OCI-LY1 (cell line): Measurements from ENCODE around the gene AIFM3.

Experiments used
- H2AFZ ChIP-seq: fragments of 200-600 bp; sonication (generic), shearing (Covaris generic); 2 replicates; pipeline ENCODE4 v1.6.0; 2014; ENCODE audit warnings: antibody characterized with exemption, mild to moderate bottlenecking, low read length
- H3F3A ChIP-seq: fragments of 200-600 bp; sonication (generic), shearing (Covaris generic); 2 replicates; pipeline ENCODE4 v1.6.0; 2014; ENCODE audit warnings: mild to moderate bottlenecking, antibody characterized with exemption, low read length, moderate library complexity; ENCODE audit not compliant: insufficient read depth
- H3K27ac ChIP-seq: fragments of 200-600 bp; sonication (generic); 2 replicates; pipeline ENCODE4 v1.5.1; 2014; ENCODE audit warnings: low read length, mixed run types, mild to moderate bottlenecking, low read depth; ENCODE audit not compliant: poor library complexity, severe bottlenecking
- H3K27me3 ChIP-seq: fragments of 200-600 bp; sonication (generic); 2 replicates; pipeline ENCODE4 v1.6.0; 2014; ENCODE audit warnings: antibody characterized with exemption, mild to moderate bottlenecking, low read length, moderate library complexity; ENCODE audit not compliant: insufficient read depth
- H3K36me3 ChIP-seq: fragments of 200-600 bp; sonication (generic); 2 replicates; pipeline ENCODE4 v1.6.1; 2014; ENCODE audit warnings: mild to moderate bottlenecking, antibody characterized with exemption, low read length, moderate library complexity, mixed read lengths; ENCODE audit not compliant: insufficient read depth
- H3K4me1 ChIP-seq: fragments of 200-600 bp; sonication (generic); 2 replicates; pipeline ENCODE4 v1.5.1; 2014; ENCODE audit warnings: mild to moderate bottlenecking, low read length, moderate library complexity; ENCODE audit not compliant: insufficient read depth, severe bottlenecking
- H3K4me2 ChIP-seq: fragments of 200-600 bp; sonication (generic), shearing (Covaris generic); 2 replicates; pipeline ENCODE4 v1.6.1; 2014; ENCODE audit warnings: low read length
- H3K4me3 ChIP-seq: fragments of 200-600 bp; sonication (generic); 2 replicates; pipeline ENCODE4 v1.5.1; 2014; ENCODE audit warnings: low read length, low read depth, mild to moderate bottlenecking, mixed read lengths; ENCODE audit not compliant: poor library complexity, severe bottlenecking
- H3K79me2 ChIP-seq: fragments of 200-600 bp; shearing (Covaris generic); 2 replicates; pipeline ENCODE4 v1.6.1; 2016; ENCODE audit warnings: mixed run types, low read length, mixed read lengths; ENCODE audit not compliant: insufficient read depth
- H3K9ac ChIP-seq: fragments of 200-600 bp; sonication (generic), shearing (Covaris generic); 2 replicates; pipeline ENCODE4 v1.6.1; 2014; ENCODE audit warnings: mild to moderate bottlenecking, low read length, mixed read lengths
- H3K9me2 ChIP-seq: fragments of 200-600 bp; sonication (generic), shearing (Covaris generic); 2 replicates; pipeline ENCODE4 v1.6.1; 2014; ENCODE audit warnings: low read depth, mild to moderate bottlenecking, low read length, mixed read lengths
- H3K9me3 ChIP-seq: fragments of 200-600 bp; shearing (Covaris generic); 2 replicates; pipeline ENCODE4 v1.6.1; 2014; ENCODE audit warnings: low read length, mixed read lengths
- H4K20me1 ChIP-seq: fragments of 200-600 bp; sonication (generic), shearing (Covaris generic); 2 replicates; pipeline ENCODE4 v1.6.0; 2016; ENCODE audit warnings: mild to moderate bottlenecking, low read length; ENCODE audit not compliant: insufficient read depth
- EZH2 ChIP-seq: fragments of 200-600 bp; sonication (generic), shearing (Covaris generic); IDR thresholded peaks from 2 replicates; pipeline ENCODE4 v1.8.0; 2017; ENCODE audit warnings: borderline replicate concordance, mixed run types, mild to moderate bottlenecking, antibody characterized with exemption, low read length, moderate library complexity, mixed read lengths
- TF ChIP-seq, protein P1 (sequence below): fragments of 200-600 bp; sonication (generic), shearing (Covaris generic); IDR thresholded peaks from 2 replicates; pipeline ENCODE4 v1.5.1; 2017; ENCODE audit warnings: mild to moderate bottlenecking, antibody characterized with exemption, low read length, moderate library complexity, mixed read lengths

Gene AIFM3

DNA sequence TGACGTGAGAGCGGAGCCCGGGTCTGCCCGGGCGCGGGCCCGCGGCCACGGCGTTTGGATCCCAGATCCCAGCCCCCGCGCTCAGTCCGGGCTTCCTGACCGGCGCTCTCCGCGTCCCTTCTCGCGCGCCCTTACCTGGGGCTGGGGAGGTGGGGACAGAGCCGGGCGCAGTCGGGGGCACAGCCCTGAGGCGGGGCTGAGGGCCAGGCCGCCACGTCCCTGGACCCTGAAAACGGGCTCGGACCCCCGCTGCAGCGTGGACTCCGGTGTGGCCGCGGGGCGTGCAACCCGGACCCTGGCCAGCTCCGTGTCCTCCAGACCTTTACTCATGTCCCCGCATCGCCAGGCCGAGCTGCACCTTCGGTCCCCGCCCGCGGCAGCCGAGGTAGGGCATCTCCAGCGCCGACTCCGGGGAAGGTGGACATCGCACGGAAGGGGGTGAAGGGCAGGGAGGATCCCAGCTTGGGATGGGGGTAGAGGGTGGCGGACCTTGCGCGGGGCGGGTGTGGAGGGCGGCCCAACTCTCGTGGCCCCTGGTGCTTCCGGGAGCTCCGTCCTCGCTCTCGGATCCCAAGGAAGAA is 9.9 kb upstream of the AIFM3 start:
- H3K27me3 ChIP-seq, result 0 out of 2 replicates have a peak, but pooled peaks cover 4% of the 10 kb centered on the region
- no peak overlapping the region for H2AFZ ChIP-seq
- peak overlapping the region; percentile 34 for H3K4me3 ChIP-seq
- peaks cover 5% of the 10 kb centered on the region; the same call in 1 of the 2 replicates for H4K20me1 ChIP-seq
- H3K4me2 ChIP-seq, result peak overlapping the region; percentile 42; the same call in 1 of the 2 replicates
- no peaks in the 10 kb centered on the region for H3K79me2 ChIP-seq
- no peaks in the 10 kb centered on the region for H3K9me2 ChIP-seq
- no peak overlapping the region for H3K27ac ChIP-seq
- H3F3A ChIP-seq, result no peaks in the 10 kb centered on the region
- H3K36me3 ChIP-seq, result peaks cover 21% of the 10 kb centered on the region
- no peaks in the 10 kb centered on the region for H3K4me1 ChIP-seq
- no peaks in the 10 kb centered on the region for H3K9me3 ChIP-seq
- no peak for TF ChIP-seq EZH2
- TF ChIP-seq, protein P1, sequence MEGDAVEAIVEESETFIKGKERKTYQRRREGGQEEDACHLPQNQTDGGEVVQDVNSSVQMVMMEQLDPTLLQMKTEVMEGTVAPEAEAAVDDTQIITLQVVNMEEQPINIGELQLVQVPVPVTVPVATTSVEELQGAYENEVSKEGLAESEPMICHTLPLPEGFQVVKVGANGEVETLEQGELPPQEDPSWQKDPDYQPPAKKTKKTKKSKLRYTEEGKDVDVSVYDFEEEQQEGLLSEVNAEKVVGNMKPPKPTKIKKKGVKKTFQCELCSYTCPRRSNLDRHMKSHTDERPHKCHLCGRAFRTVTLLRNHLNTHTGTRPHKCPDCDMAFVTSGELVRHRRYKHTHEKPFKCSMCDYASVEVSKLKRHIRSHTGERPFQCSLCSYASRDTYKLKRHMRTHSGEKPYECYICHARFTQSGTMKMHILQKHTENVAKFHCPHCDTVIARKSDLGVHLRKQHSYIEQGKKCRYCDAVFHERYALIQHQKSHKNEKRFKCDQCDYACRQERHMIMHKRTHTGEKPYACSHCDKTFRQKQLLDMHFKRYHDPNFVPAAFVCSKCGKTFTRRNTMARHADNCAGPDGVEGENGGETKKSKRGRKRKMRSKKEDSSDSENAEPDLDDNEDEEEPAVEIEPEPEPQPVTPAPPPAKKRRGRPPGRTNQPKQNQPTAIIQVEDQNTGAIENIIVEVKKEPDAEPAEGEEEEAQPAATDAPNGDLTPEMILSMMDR, result no peak
- H3K9ac ChIP-seq, result no peak overlapping the region

DNA sequence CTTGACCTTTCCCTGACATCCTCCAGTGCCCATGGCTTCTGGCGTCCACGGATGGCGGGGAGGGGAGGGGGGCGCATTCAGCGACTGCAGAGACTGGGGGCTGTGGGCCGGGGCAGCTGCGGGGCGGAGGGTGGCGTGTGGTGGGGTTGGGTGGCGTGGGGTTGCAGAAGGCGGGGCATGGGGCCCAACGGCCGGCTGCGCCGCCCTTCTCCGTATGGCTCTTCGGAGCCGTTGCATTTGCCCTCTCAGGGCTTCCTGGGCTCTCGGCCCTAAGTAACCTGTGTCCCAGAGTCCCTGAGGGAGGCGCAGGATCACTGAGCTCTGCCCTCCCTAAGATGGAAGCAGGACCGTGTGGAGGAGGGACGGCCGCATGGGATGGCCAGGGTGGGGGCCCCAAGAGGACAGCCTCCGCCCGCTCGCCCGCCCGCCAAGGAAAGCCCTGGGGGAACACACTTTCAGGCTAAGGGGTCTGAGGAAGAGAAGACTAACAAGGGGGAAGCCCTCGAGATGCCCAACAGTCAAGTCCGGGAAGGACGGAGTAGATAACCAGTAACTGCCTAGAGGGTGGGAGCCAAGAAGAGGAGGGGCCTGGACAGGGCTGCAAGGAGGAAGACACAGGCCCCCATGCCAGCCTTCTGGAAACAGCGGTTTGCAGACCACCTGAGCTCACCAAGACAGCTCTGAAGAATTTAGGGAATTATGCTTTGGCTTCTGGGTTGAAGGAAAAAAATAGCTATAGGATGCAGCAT is 9.2 kb upstream of the AIFM3 start:
- Histone ChIP-seq H3K9me2 (no peaks in the 10 kb centered on the region), H3K4me1 (no peaks in the 10 kb centered on the region), H3K79me2 (no peaks in the 10 kb centered on the region), H3K27ac (no peak overlapping the region), H2AFZ (no peak overlapping the region), H3K4me3 (peak overlapping the region; percentile 34), H3K27me3 (0 out of 2 replicates have a peak, but pooled peaks cover 4% of the 10 kb centered on the region), H4K20me1 (peaks cover 5% of the 10 kb centered on the region; the same call in 1 of the 2 replicates), H3K4me2 (peak overlapping the region; percentile 42; the same call in 1 of the 2 replicates), H3K9ac (no peak overlapping the region), H3K9me3 (no peaks in the 10 kb centered on the region), H3K36me3 (peaks cover 14% of the 10 kb centered on the region), H3F3A (no peaks in the 10 kb centered on the region)
- TF ChIP-seq EZH2, result no peak
- TF ChIP-seq, protein P1, result no peak

DNA sequence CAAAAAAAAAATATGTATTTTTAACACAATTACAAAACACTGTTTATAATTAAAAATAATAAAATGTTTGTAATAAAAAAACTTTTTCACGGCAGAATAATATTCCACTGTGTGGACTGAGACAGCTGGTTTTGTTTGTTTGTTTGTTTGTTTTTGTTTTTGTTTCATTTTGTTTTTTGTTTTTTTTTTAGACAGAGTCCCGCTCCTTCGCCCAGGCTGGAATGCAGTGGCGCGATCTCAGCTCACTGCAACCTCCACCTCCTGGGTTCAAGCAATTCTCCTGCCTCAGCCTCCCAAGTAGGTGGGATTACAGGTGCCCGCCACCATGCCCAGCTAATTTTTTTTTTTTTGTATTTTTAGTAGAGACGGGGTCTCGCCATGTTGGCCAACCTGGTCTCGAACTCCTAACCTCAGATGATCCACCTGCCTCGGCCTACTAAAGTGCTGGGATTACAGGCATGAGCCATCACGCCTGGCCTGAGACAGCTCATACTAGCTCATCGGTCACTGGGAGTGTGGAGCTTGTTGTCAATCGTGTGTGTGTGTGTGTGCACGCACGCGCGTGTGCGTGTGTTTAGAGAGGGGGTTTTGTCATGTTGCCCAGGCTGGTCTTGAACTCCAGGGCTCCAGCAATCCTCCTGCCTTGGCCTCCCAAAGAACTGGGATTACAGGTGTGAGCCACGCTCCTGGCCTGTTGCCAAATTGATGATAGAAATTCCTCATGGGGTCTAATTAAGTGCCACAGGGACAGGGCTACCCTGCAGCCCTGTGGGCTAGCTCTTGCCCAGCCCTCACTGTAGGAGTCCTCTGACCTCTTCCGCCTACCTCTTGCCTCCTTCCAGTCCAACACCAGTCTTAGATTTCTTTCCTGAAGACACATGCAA is 7.2 kb upstream of the AIFM3 start:
- Histone ChIP-seq H3K27ac (no peak overlapping the region), H3K9ac (no peak overlapping the region), H3K9me2 (no peaks in the 10 kb centered on the region), H3K4me2 (no peak overlapping the region), H3K4me1 (no peaks in the 10 kb centered on the region), H4K20me1 (no peaks in the 10 kb centered on the region), H3K9me3 (no peaks in the 10 kb centered on the region), H3K36me3 (no peaks in the 10 kb centered on the region), H3K79me2 (no peaks in the 10 kb centered on the region), H2AFZ (no peak overlapping the region), H3F3A (no peaks in the 10 kb centered on the region), H3K4me3 (no peak overlapping the region), H3K27me3 (0 out of 2 replicates have a peak, but pooled peaks cover 14% of the 10 kb centered on the region)
- TF ChIP-seq EZH2, result no peak
- TF ChIP-seq, protein P1, result no peak
